ENCODE data around the gene SLC39A9.

- TF ChIP-seq ZNF610 (tag by site-specific recombination; IDR thresholded peaks at IDR 0.05; ENCODE audit: borderline replicate concordance) (no peak), ZNF560 (tag by site-specific recombination; IDR thresholded peaks at IDR 0.05; ENCODE audit: borderline replicate concordance) (no peak), CTCF (tag by site-specific recombination; IDR thresholded peaks at IDR 0.05) (no peak), ZNF350 (tag by site-specific recombination; IDR thresholded peaks at IDR 0.05) (no peak), ZNF623 (tag by site-specific recombination; IDR thresholded peaks at IDR 0.05) (no peak), ZBTB1 (tag by site-specific recombination; IDR thresholded peaks at IDR 0.05) (no peak)
Measured at GRCh38 chr14:69404478-69404877, 6.0 kb downstream of the SLC39A9 start.

Data from HEK293 (cell line).